Endothelial cell of umbilical vein (primary cell): ENCODE results near the gene LATS1. TPM values are rescaled to one million over a fixed set of nuclear protein-coding genes. Genes with fewer than 3 reads are reported as not detected.
A peak's percentile ranks its signal among the peaks of the same experiment; 100 is the strongest.
"Not testable (repeated sequence)": the region's sequence is repeated elsewhere in the genome, so short reads cannot be mapped to it uniquely, and the experiment has no call there.

ENCODE experiments used
- BruUV-seq: library from RNA; stranded (reverse); fragments of 400-500 nt; replicated peaks from 2 replicates; lab custom pipeline; 2021; lab: Mats Ljungman, UMichigan
- CTCF ChIA-PET: fragments of 300-600, 350-600 bp; sonication (Branson Sonifier 250); formaldehyde crosslinking; loops from one replicate; lab custom pipeline; 2021; ENCODE audit warnings: antibody characterized with exemption, inconsistent platforms; lab: Charles Lee
- POLR2A ChIA-PET: fragments of 300-600, 350-600 bp; sonication (Branson Sonifier 250); formaldehyde crosslinking; loops from one replicate; lab custom pipeline; 2021; ENCODE audit warnings: antibody characterized with exemption, inconsistent platforms; lab: Charles Lee
- DNase-seq: peaks from one replicate; pipeline ENCODE4 v3.0.0-alpha.2; 2011; ENCODE audit warnings: low read depth, low spot score
- FAIRE-seq: peaks from 2 replicates; lab custom pipeline; 2011; peaks lifted over from hg19 to GRCh38; lab: Jason Lieb, UNC
- H2AFZ ChIP-seq: 2 replicates; pipeline ENCODE4 v1.6.0; 2012; ENCODE audit warnings: low read depth, low read length, control low read depth, inconsistent platforms
- H3K27ac ChIP-seq: 2 replicates; pipeline ENCODE4 v1.5.1; 2011; ENCODE audit warnings: low read depth, mild to moderate bottlenecking, control low read depth, low read length, moderate library complexity; ENCODE audit not compliant: insufficient read depth
- H3K27me3 ChIP-seq, 2 experiments: 2 replicates each; pipeline versions ENCODE4 v1.6.0 to v1.6.1; 2011; ENCODE audit warnings: low read length in 2 of 2, mixed read lengths in 1 of 2; ENCODE audit not compliant: control insufficient read depth in 2 of 2, insufficient read depth in 2 of 2
- H3K36me3 ChIP-seq, 2 experiments: 2 replicates in 1 of 2; 3 replicates in 1 of 2; pipeline ENCODE4 v1.5.1; 2011; ENCODE audit warnings: low read length in 2 of 2, mild to moderate bottlenecking in 1 of 2, moderate library complexity in 1 of 2; ENCODE audit not compliant: control insufficient read depth in 2 of 2, insufficient read depth in 2 of 2; ENCODE audit errors: extremely low read depth in 1 of 2
- H3K4me1 ChIP-seq: 3 replicates; pipeline ENCODE4 v1.5.1; 2011; ENCODE audit warnings: mild to moderate bottlenecking, low read length; ENCODE audit not compliant: control insufficient read depth, insufficient read depth; ENCODE audit errors: extremely low read depth
- H3K4me2 ChIP-seq: 2 replicates; pipeline ENCODE4 v1.6.1; 2011; ENCODE audit warnings: low read length, control low read depth, mixed read lengths; ENCODE audit not compliant: insufficient read depth
- H3K4me3 ChIP-seq, 3 experiments: fragments of 200-600 bp in 1 of 3; sonication (generic), shearing (Covaris generic) in 1 of 3; replicated peaks in 1 of 3; 2 replicates each; pipeline ENCODE4 v1.5.1; 2011 to 2016; ENCODE audit warnings: control low read depth in 3 of 3, low read length in 3 of 3, mild to moderate bottlenecking in 2 of 3, inconsistent platforms in 1 of 3, low read depth in 1 of 3, moderate library complexity in 1 of 3; ENCODE audit not compliant: insufficient read depth in 1 of 3
- H3K79me2 ChIP-seq: 2 replicates; pipeline ENCODE4 v1.6.0; 2012; ENCODE audit warnings: low read length, inconsistent platforms; ENCODE audit not compliant: control insufficient read depth, insufficient read depth
- H3K9ac ChIP-seq: replicated peaks from 2 replicates; pipeline ENCODE3; 2011; ENCODE audit warnings: low read length, control low read depth; ENCODE audit not compliant: insufficient read depth; ENCODE audit errors: extremely low read depth
- H3K9me1 ChIP-seq: replicated peaks from 3 replicates; pipeline ENCODE4 v1.6.0; 2011; ENCODE audit warnings: mild to moderate bottlenecking, low read length; ENCODE audit not compliant: control insufficient read depth, insufficient read depth; ENCODE audit errors: extremely low read depth
- H3K9me3 ChIP-seq: replicated peaks from 2 replicates; pipeline ENCODE4 v1.5.1; 2012; ENCODE audit warnings: low read length, inconsistent platforms; ENCODE audit not compliant: control insufficient read depth, insufficient read depth
- H4K20me1 ChIP-seq: replicated peaks from 2 replicates; pipeline ENCODE3; 2011; ENCODE audit warnings: mild to moderate bottlenecking, low read length; ENCODE audit not compliant: control insufficient read depth, insufficient read depth; ENCODE audit errors: extremely low read depth
- EZH2 ChIP-seq: IDR thresholded peaks from 2 replicates; pipeline ENCODE4 v1.6.1; 2012; ENCODE audit warnings: borderline replicate concordance, low read depth, mild to moderate bottlenecking, moderate library complexity, low read length, inconsistent platforms; ENCODE audit not compliant: severe bottlenecking
- POLR2AphosphoS5 ChIP-seq: IDR thresholded peaks from 2 replicates; pipeline ENCODE4 v1.6.1; 2012; ENCODE audit warnings: low read depth, mild to moderate bottlenecking, control low read depth, low read length, moderate library complexity; ENCODE audit not compliant: insufficient read depth
- dilution Hi-C: fragments of 300-500 bp; cut with MboI; formaldehyde crosslinking; loops from one replicate; pipeline ENCODE4 v1.15.0; 2019; ENCODE audit warnings: low sequenced_read_pairs; ENCODE audit not compliant: extremely low pct_ligation_motif_present
- intact Hi-C: fragments of 100-400 bp; cut with micrococcal nuclease; formaldehyde crosslinking; loops from one replicate; pipeline ENCODE4 v1.10.0; 2022
- polyA plus RNA-seq, 4 experiments: library from polyadenylated mRNA; depleted of rRNA in 3 of 4; stranded (reverse) in 3 of 4; unstranded in 1 of 4; fragments of >200 nt; gene quantifications; 2 replicates each; pipeline versions ENCODE4 v1.2.1 to v1.2.3, GENCODE V29; 2011 to 2012; ENCODE audit warnings: missing spikeins in 1 of 4
- total RNA-seq: library from RNA; stranded (reverse); gene quantifications from 2 replicates; pipeline ENCODE4 v1.2.3, GENCODE V29; 2021

The LATS1 gene
- total and polyA plus RNA-seq, 2 donors (not counting 3 experiments of a cell fraction or from before 2014, with no cell fraction given), result 8.4 to 27.6 TPM

DNA sequence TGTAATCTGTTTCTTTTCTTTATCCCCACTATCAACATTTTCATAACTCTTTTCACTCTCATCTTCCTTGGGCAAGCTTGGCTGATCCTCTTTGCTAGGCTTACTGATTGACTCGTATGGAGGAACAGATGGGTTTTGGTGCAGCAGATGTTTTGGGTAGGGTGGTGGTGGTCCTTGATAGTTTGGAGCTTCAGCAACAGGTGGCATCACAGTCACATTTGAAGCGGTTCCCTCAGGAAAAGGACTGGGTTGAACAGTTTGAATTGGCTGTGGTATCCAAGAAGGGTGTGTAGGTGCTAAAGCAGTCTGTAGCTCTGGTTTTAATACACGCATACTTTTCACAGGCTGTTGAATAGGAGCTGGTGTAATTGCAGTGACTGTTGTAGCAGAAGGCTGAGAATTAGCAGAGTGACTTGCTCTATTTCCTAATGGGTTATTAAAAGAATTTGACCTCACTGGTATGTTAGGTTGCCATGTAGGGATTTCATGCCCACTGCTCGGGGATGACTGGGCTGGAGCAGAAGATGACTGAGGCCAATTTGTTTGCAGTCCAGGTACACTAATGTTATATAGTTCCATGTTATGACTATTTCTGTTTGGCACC, 34.5 kb downstream of the LATS1 start:
- Histone ChIP-seq H3K27me3 (no peaks in the 10 kb centered on the region), H3K4me3 (no peak overlapping the region), H3K9ac (no peak overlapping the region), H2AFZ (no peak overlapping the region), H3K9me1 (no peaks in the 10 kb centered on the region), H3K4me1 (no peaks in the 10 kb centered on the region), H3K79me2 (peaks cover 21% of the 10 kb centered on the region), H3K9me3 (no peaks in the 10 kb centered on the region), H3K36me3 (peaks cover 9 to 16% of the 10 kb centered on the region in 2 experiments), H4K20me1 (peaks cover 2% of the 10 kb centered on the region), H3K4me2 (no peak overlapping the region), H3K27ac (no peak overlapping the region)
- FAIRE-seq (peak; percentile 12), DNase-seq (no peak)
- TF ChIP-seq POLR2AphosphoS5 (no peak), EZH2 (no peak)
- intact Hi-C loops (no loop called here), dilution Hi-C loops (no loop called here)
- BruUV-seq, result no TSS peak
- POLR2A ChIA-PET, result no interaction called here
- CTCF ChIA-PET, result no interaction called here

DNA sequence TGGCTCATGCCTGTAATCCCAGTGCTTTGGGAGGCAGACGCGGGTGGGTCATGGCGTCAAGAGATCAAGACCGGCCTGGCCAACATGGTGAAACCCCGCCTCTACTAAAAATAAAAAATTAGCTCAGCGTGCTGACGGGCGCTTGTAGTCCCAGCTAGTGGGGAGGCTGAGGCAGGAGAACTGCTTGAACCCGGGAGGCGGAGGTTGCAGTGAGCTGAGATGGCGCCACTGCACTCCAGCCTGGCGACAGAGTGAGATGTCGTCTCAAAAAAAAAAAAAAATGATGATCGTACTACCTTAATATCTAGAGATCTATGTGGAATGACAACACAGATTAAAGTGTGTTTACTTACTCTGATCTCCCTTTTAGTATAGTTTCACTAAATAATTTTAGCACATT, 36.1 kb downstream of the LATS1 start:
- intact Hi-C loops, H3K9me1 ChIP-seq, H3K9ac ChIP-seq, POLR2A ChIA-PET, FAIRE-seq, H3K9me3 ChIP-seq, dilution Hi-C loops, BruUV-seq, DNase-seq, H3K4me1 ChIP-seq, H3K27me3 ChIP-seq, H3K27ac ChIP-seq, CTCF ChIA-PET, H3K4me3 ChIP-seq, H4K20me1 ChIP-seq, H2AFZ ChIP-seq, H3K4me2 ChIP-seq: not testable (repeated sequence)
- H3K36me3 ChIP-seq, result peaks cover 9 to 16% of the 10 kb centered on the region in 2 experiments
- H3K79me2 ChIP-seq, result peaks cover 21% of the 10 kb centered on the region
